ENCODE data around the gene C12orf57.

Gene C12orf57

DNA sequence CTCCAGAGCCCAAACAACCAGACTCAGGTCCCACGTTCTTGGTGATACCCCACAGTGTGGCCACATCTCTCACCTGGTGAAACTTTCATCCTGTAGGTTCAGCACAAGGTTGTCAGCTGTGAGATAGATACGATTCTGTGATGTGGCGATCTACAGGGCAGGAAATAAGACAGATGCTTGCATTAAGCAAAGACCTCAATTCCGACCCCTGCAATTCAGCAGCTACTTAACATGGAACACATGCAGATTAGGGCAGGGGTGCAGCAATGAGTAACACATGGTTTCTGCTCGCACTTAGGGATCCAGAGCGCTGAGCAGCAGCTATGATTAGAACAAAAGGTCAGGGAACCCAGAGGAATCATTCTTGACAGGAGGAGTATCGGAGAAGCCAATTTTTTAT, 22.5 kb downstream of the C12orf57 start:
- no peak for FAIRE-seq

DNA sequence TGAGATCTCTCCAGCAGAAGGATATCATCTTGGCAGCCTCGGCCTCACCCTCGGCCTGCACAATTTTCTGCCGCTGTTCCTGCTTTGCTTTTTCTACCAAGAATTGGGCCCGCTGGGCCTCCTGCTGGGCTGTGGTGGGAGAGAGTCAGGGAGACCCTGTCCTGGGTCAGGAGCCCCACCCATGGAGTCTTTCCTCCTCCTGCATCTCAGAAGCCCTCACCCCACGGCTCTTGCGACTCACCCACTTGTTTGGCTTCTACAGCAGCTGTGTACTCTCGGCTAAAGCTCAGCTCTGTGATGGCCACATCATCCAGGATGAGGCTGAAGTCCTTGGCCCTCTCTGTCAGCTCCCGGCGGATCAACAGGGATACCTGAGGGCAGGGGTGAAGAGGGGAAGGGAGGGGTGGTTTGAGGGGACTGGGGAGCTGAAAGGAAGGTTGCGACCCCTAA, 23.9 kb downstream of the C12orf57 start:
- FAIRE-seq, result no peak

DNA sequence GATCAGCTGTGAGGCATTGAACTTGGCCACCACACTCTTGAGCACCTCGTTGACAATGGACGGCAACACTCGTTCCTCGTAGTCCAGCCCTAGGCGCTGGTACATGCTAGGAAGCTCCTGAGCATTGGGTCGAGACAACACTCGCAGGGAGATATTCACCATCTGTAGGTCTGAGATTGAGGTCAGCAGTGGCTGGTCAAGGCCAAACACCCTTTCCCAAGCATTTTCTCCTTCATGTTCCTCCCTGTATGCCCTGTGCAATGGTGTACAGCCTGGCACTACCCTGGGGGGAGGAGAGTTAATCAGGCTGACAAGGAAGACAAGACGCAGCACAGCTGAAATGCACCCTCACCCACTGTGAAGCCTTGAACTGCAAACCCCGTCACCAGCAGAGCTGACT, 24.6 kb downstream of the C12orf57 start:
- no peak for FAIRE-seq

DNA sequence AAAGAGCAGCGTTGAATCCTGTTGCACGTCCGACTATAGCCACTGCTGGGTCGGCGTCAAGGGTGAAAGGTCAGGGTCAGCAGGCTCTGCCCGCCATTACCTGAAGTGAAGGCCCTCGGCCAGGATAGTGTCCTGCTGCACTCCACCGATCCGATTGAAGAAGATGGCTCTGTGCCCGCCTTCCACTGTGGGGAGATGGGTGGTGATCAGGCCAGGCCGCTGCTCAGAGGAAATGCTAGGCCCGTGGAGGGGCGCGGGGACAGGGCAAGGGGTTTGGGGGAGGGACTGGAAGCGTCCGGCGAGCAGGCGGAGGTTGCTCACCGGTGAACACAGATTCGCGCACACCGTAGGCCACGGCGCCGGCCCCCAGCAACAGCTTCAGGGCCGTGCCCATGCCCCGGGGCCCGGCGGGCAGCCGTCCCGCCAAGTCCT, 26.3 kb downstream of the C12orf57 start:
- FAIRE-seq, result no peak

DNA sequence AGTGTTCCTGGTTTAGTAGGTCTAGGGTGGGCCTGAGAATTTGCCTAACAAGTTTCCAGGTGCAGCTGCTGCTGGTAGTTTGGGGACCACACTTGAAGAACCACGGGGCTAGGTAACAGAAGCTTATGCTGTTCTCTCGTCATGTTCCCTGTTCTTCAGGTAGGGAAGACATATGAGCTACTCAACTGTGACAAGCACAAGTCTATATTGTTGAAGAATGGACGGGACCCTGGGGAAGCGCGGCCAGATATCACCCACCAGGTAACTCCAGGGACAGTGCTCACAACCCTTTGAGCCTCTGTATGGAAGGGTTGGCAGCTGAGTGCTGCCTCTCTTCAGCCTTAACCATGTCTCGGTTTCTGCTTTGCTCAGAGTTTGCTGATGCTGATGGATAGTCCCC, 30.4 kb downstream of the C12orf57 start:
- no peak for FAIRE-seq

DNA sequence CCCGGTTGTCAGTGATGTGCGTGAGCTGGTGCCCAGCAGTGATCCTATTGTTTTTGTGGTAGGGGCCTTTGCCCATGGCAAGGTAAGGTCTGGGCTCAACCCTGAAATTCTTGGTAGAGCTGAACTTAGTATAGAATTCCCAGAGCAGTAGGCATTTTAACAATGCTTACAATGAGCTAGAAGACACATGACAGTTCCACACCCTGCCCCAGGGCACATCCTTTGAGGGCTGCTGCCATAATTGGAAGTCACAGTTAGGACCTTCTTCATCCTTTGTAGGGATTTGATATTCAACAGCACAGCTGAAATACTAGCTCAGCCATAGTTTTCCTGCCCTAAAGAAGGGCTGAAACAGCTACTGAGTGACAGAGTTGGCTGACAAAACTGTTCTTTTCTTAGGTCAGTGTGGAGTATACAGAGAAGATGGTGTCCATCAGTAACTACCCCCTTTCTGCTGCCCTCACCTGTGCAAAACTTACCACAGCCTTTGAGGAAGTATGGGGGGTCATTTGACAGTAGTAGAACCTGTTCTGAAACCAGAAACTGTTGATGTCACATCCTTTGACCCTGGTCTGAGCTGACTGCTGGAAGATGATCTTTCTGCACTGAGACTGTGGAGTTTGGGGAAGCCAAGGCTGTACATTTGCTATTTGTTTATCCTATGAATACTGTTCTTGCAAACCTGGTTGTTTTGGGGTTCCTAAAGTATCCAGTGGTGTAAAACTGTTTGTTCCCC, 31.6 kb downstream of the C12orf57 start:
- no peak for FAIRE-seq

DNA sequence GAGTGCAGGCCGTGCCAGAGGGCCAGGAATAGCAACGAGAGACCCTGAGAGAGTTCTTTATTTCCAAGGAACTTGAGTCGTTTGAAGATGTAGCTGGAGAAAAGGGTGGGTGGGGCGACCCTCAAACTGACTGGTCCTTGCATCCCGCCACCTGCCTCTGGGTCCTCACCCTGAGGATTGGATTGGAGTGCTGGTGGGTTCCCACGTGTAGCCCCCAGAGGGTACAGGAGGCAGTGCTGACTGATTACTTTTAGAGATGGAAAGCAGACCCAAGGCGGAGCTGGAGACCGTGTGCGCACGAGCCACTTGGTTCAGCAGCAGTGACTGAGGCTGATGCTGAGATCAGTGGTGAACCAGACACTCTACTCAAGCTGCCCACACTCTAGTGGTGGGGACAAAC, 33.8 kb downstream of the C12orf57 start:
- no peak for FAIRE-seq

DNA sequence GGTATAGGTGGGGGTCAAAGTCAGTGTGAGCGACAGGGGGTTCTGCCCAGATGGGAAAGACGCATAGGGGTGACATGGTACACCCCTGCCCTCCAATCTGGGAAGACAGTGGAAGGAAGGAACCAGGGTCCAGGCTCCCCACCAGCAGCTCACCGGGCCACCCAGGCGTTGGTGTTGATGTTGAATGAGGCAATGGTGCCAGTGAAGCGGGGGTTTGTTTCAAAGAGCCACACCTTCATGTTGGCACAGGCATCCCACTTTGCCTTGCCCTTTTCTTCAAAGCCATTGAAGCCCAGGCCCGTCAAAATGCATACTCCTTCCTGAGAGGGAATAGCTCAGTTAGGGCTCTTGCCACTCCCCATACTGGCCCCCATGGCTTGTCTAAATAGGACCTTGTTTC, 34.4 kb downstream of the C12orf57 start:
- FAIRE-seq, result no peak

DNA sequence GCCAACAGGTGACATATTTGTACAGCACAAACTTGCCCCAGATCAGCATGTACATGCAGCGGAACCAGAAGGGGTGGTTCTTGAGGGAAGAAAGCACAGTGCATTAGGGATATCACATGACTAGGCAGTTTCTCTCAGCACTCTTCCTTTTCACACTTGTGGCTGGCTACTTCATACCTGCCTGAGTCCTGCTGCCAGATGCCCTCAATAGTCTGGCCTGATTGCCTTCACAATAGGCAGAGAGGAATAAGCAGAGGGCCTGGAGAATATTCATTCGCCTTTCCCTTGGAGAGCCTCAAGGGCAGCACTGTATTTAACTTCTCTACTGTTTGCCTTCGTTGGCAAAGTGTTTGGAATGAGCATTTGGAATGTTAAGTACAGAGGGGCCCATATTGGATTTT, 34.8 kb downstream of the C12orf57 start:
- FAIRE-seq, result no peak

DNA sequence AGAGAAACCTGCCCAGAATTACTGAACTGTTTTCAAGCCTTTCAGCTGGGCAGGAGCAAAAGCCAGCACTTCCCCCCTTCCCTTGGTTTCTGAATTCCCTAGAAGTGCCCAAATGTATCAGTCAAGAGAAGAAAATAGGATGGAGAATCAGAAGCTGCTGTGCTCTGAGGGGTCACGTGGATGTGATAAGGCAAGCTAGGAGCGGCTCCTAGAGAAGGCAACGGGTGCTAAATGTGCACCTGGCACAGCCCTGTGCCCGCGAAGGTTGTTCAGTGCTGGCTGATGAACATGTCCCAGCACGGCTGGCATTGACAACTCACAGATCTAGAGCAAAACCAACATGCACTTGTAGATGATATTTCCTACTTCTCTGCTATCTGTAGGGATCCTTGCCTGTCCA, 35.2 kb downstream of the C12orf57 start:
- FAIRE-seq, result no peak

DNA sequence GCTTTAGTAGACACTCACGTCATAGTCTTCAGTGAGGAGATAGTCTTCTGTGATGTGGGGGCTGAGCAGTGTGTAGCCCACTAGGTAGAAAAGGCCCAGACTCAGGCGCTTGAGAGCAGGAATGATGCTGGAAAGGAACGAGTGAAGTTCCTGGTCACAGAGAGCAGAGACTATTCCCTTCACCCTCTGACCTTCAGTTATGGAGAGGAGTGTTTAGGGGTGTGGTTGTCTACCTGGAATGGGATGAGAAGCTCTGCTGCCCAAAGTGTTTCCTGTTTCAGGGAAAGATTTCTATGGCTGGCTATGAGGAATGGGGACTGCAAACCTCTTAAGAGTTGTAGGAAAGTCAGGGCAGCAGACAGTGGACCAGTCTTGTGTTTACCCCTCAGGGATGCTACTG, 35.6 kb downstream of the C12orf57 start:
- FAIRE-seq, result no peak

DNA sequence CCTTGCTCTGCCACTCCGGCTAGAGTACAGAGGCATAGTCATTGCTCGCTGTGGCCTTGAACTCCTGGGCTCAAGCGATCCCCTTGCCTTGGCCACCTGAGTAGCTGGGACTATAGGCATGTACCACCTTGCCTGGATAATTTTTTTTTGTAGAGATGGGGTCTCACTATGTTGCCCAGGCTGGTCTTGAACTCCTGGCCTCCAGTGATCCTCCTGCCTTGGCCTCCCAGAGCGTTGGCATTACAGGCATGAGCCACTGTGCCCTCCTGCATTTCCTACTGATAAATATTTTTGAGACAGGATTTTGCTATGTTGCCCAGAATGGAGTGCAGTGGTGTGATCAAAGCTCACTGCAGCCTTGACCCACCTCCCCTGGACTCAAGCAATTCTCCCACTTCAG, 36.3 kb downstream of the C12orf57 start:
- FAIRE-seq, result no peak

DNA sequence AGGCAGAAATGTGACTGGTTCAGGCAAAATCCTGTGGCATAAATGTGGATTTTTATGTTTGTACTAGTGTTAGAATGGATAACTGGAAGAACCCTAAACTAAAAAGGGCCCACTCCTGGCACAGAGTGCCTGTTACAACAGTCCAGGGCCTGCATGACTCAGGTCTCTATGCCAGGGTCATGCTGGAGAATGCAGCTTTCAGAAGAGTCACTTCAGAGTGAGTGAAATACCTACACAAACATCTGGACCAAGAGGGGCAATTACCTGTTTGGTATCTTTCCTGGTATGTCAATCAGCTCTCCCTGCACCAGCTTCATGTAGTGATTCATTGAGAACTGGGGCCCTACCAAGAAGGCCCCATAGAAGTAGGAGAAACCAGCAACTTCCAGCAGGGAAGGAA, 36.9 kb downstream of the C12orf57 start:
- FAIRE-seq, result no peak

DNA sequence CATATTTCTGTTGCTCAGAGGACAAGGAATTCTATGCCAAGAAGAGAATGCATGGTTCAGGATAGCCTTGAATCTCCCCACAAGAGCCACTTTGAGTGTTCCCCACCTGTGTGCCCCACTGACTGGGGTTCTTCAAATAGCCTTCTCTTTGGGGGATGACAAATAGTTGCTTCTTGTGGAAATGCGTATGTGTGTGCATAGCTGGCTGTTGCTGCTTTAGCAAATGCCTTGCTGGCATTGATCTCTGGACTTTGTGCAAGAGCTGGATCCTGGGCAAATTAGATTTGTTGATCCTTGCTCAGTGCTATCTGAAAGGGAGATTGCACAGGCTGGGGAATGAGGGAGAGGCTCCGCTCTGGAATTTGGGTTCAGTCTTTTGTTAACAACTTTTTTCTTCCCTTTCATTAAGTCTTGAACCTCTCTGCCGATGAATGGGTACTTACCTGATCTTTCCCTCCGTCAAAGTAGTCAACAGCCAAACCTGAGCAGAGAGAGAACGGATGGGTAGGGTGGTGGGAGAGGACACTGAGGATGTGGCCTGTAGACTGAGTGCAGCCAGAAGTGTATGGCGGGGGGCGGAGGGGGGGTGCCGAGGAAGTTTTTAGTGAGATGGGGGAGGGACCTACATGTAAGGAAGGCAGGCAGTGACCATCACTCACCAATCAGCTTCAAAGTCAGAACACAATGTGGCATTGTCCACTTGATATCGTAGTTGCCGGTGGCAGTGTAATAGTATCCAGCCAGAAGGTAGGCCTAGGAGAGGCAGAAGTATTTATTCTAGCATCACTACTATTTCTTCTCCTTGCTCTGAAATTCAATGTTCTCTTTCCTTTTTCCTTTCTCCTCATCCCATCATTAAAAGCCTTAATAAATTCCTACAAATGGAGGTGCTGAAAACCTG, 37.6 kb downstream of the C12orf57 start:
- no peak for FAIRE-seq

DNA sequence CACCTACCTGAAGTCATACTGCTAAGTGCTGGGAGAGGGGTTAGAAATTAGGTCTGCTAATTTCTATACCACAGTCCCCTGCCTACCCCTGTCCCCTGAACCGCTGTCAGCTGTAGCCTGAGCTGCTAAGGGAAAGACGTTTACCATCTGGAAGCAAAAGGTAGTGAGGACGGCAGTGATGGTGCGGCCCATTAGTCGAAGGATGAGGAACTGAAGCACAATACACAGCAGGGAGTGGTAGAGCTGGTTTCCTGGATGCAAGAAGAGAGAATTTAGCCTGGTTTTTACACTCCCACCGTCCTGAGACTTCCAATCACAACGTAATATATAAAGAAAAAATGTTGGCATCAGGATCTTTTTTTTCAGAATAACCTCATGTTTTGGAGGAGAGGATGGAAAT, 38.7 kb downstream of the C12orf57 start:
- FAIRE-seq, result no peak

DNA sequence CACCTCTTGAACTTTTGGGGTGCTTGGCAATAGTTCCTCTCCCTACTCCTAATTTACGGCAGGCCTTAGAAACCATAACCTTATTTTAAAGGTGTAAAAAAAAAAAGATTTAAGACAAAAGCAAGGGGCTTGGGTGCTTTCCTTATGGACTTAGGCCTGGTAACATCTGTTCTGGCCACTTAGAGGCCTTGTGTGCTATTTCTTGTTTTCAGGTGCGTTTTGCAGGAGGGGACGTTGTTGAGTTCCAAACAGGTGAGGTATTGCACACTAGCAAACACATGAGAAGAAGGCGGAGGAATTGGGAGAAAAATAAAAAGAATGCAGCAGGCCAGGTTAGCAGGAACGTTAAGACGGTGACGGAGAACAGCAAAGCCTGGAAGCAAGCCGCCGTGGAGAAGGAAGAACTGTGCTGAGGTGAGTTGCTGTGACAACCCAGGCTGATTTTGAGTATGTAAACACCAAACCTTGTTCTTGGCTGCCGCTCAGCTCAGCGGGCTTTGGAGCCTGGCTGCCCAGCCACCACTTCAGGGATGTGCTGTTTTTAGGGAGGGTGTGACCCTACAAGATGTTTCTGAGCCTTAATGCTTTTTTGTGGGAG, 44.2 kb downstream of the C12orf57 start:
- FAIRE-seq, result no peak
